ENCODE data around the gene GHRL.

DNA sequence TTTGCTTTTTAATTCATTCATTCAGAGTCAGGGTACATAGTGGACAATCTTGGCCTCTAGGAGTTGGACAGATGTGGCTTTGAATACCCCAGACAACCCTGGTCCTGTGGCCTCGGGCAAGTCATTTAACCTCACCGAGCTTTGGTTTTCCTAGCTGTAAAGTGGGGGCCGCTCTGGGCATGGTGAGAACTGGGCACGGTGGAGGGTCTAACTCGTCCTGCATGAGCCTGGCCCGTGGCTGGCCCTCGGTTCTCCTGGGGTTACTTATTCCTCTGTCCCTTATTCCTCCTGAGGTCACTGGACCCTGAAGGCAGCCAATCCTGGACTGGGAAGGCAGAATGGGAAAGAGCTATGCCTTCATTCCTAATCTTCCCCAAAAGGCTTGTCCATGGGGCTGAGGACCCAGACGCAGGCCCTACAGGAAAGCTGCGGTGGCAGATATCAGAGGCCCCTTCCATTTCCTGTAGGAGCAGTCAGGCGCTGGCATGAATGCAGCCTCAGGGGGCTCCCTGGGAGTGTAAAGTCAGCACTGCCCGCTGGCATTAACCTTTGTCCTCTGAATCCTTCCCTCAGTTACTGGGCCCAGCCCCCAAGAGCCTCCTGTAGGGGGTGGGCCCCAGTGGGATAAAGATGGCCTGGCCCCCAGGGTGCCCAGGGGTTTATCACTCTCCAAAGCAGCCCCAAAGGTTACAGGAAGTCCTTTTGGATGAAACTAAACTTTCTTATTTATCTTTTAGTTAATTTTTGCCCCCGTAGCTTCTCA is 46.0 kb upstream of the GHRL start:
- TF ChIP-seq, protein P1, sequence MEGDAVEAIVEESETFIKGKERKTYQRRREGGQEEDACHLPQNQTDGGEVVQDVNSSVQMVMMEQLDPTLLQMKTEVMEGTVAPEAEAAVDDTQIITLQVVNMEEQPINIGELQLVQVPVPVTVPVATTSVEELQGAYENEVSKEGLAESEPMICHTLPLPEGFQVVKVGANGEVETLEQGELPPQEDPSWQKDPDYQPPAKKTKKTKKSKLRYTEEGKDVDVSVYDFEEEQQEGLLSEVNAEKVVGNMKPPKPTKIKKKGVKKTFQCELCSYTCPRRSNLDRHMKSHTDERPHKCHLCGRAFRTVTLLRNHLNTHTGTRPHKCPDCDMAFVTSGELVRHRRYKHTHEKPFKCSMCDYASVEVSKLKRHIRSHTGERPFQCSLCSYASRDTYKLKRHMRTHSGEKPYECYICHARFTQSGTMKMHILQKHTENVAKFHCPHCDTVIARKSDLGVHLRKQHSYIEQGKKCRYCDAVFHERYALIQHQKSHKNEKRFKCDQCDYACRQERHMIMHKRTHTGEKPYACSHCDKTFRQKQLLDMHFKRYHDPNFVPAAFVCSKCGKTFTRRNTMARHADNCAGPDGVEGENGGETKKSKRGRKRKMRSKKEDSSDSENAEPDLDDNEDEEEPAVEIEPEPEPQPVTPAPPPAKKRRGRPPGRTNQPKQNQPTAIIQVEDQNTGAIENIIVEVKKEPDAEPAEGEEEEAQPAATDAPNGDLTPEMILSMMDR (IDR thresholded peaks at IDR 0.05), result no peak
- no peak for TF ChIP-seq POLR2A (IDR thresholded peaks at IDR 0.05)

Data from adrenal gland (tissue), 5 donors.